PC-9 (cell line): ENCODE data around the gene DCAF6. TPM values are rescaled to one million over a fixed set of nuclear protein-coding genes. Genes with fewer than 3 reads are reported as not detected.

Experiments used
- BruUV-seq: library from RNA; stranded (reverse); fragments of 400-500 nt; replicated peaks from 2 replicates; lab custom pipeline; 2021; lab: Mats Ljungman, UMichigan
- CTCF ChIA-PET: fragments of 300-600 bp; sonication (Branson Sonifier 250); formaldehyde crosslinking; loops from one replicate; lab custom pipeline; 2022; ENCODE audit warnings: antibody characterized with exemption; lab: Charles Lee
- POLR2A ChIA-PET: fragments of 300-600 bp; sonication (Branson Sonifier 250); formaldehyde crosslinking; loops from one replicate; lab custom pipeline; 2022; ENCODE audit warnings: antibody characterized with exemption; ENCODE audit not compliant: unreplicated experiment; lab: Charles Lee
- DNase-seq, 2 experiments: peaks; one replicate each; pipeline versions ENCODE4 v3.0.0 to v3.0.0-alpha.2; 2015 to 2022; ENCODE audit warnings: mixed read lengths in 1 of 2
- H2AFZ ChIP-seq: fragments of 200-600 bp; sonication (generic); 2 replicates; pipeline ENCODE4 v1.8.1; 2017; ENCODE audit warnings: antibody characterized with exemption
- H3F3A ChIP-seq: fragments of 200-600 bp; sonication (generic); 2 replicates; pipeline ENCODE4 v1.8.1; 2017; ENCODE audit warnings: antibody characterized with exemption, mild to moderate bottlenecking, low read depth; ENCODE audit not compliant: insufficient read depth
- H3K27ac ChIP-seq: fragments of 200-600 bp; sonication (generic); 2 replicates; pipeline ENCODE4 v1.6.1; 2016; ENCODE audit warnings: mixed run types
- H3K27me3 ChIP-seq: fragments of 200-600 bp; sonication (generic); 2 replicates; pipeline ENCODE4 v1.6.1; 2016; ENCODE audit warnings: low read depth, mixed run types; ENCODE audit not compliant: insufficient read depth
- H3K36me3 ChIP-seq: fragments of 200-600 bp; sonication (generic); 2 replicates; pipeline ENCODE4 v1.6.1; 2016; ENCODE audit warnings: low read depth, mixed run types
- H3K4me1 ChIP-seq: fragments of 200-600 bp; sonication (generic); replicated peaks from 2 replicates; pipeline ENCODE4 v1.6.1; 2016; ENCODE audit warnings: mixed run types; ENCODE audit not compliant: insufficient read depth
- H3K4me2 ChIP-seq: fragments of 200-600 bp; sonication (generic); 2 replicates; pipeline ENCODE4 v1.6.1; 2017; ENCODE audit warnings: mixed run types
- H3K4me3 ChIP-seq: fragments of 200-600 bp; sonication (generic); 2 replicates; pipeline ENCODE4 v1.6.1; 2016; ENCODE audit warnings: mixed run types
- H3K79me2 ChIP-seq: fragments of 200-600 bp; sonication (generic); 2 replicates; pipeline ENCODE4 v1.6.1; 2017; ENCODE audit warnings: low read depth, mixed run types
- H3K9me2 ChIP-seq: fragments of 200-600 bp; sonication (generic); 2 replicates; pipeline ENCODE4 v1.8.1; 2017; ENCODE audit warnings: mild to moderate bottlenecking; ENCODE audit not compliant: insufficient read depth
- H3K9me3 ChIP-seq: fragments of 200-600 bp; sonication (generic); 2 replicates; pipeline ENCODE4 v1.8.1; 2016; ENCODE audit warnings: low read depth; ENCODE audit not compliant: insufficient read depth
- H4K20me1 ChIP-seq: fragments of 200-600 bp; sonication (generic); 2 replicates; pipeline ENCODE4 v1.8.1; 2017; ENCODE audit not compliant: insufficient read depth
- CTCF ChIP-seq: fragments of 200-600 bp; sonication (generic); conservative IDR thresholded peaks from 2 replicates; pipeline ENCODE4 v1.6.1; 2017; ENCODE audit warnings: mixed run types, antibody characterized with exemption, mild to moderate bottlenecking, moderate library complexity
- EZH2 ChIP-seq: fragments of 200-600 bp; sonication (generic); IDR thresholded peaks from 2 replicates; pipeline ENCODE4 v1.8.0; 2017; ENCODE audit warnings: antibody characterized with exemption, low read depth
- intact Hi-C: fragments of 100-400 bp; cut with micrococcal nuclease; formaldehyde crosslinking; loops from one replicate; pipeline ENCODE4 v1.10.0; 2022; ENCODE audit not compliant: unreplicated experiment
- total RNA-seq: library from RNA; stranded (reverse); gene quantifications from 2 replicates; pipeline ENCODE4 v1.2.3, GENCODE V29; 2021

Gene DCAF6
- total RNA-seq, 1 experiment from 2014 or later, result 77.4 TPM

- intact Hi-C loops, result no loop called here
- TF ChIP-seq EZH2 (no peak), CTCF (no peak)
- H3K27ac ChIP-seq, result no peak overlapping the region
- peaks cover 4% of the 10 kb centered on the region; the same call in 1 of the 2 replicates for H3K36me3 ChIP-seq
- peaks cover 7% of the 10 kb centered on the region; the same call in 1 of the 2 replicates for H3K9me3 ChIP-seq
- CTCF ChIA-PET, result no interaction called here
- no peaks in the 10 kb centered on the region for H3K4me1 ChIP-seq
- no peak overlapping the region for H2AFZ ChIP-seq
- no peak overlapping the region for H3K4me3 ChIP-seq
- H3K4me2 ChIP-seq, result no peak overlapping the region
- H3K9me2 ChIP-seq, result no peaks in the 10 kb centered on the region
- BruUV-seq, result no TSS peak
- H3K27me3 ChIP-seq, result no peaks in the 10 kb centered on the region
- POLR2A ChIA-PET, result no interaction called here
- H3F3A ChIP-seq, result no peaks in the 10 kb centered on the region
- DNase-seq, result no peak
- H4K20me1 ChIP-seq, result no peaks in the 10 kb centered on the region
- no peaks in the 10 kb centered on the region for H3K79me2 ChIP-seq
Observed at GRCh38 chr1:167912294-167912693, 24.2 kb upstream of the DCAF6 start.

DNA sequence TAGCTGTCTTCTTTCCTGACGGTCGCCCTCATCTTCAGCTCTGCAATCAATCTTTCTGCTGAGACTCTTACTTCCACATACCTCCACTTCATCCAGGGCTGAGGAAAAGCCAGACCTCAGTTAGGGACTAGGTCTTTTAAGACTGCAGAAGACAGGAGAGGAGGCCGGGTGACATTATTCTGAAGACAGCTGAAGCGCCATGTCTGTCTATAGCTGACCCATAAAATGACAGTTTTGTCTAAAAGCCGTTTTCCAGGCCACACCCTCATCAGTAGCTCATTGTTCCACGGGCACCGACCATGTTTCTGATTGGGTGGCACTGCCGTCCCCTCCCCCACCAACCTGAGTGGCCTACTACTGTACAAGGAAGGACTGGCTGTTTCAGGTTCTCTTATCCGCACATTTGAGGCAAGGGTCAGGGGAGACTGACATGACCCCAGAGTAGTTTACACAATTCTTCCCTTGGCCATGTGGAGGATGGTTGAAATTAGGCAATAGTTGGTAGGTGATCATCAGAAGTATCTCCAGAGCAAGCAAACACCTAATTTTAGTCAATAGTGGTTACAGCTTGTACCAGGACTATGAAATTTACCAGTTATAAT, 22.5 kb upstream of the DCAF6 start, which contains the start of gene ADCY10:
ADCY10 (minus strand) TSS at position 240 of the 602 bp plus-strand sequence. CDS start 8,994 bp downstream, outside the sequence.
- H3K27me3 ChIP-seq, result no peaks in the 10 kb centered on the region
- H3K79me2 ChIP-seq, result no peaks in the 10 kb centered on the region
- H3K9me3 ChIP-seq, result peaks cover 3% of the 10 kb centered on the region; the same call in 1 of the 2 replicates
- H2AFZ ChIP-seq, result no peak within 1 kb of the TSS
- no peak for DNase-seq
- H3K4me2 ChIP-seq, result no peak within 1 kb of the TSS
- H3K4me3 ChIP-seq, result no peak within 1 kb of the TSS
- intact Hi-C loops, result no loop called here
- peaks cover 4% of the 10 kb centered on the region; the same call in 1 of the 2 replicates for H3K36me3 ChIP-seq
- BruUV-seq, result no TSS peak
- ChIA-PET POLR2A (no interaction called here), CTCF (no interaction called here)
- no peaks in the 10 kb centered on the region for H3K4me1 ChIP-seq
- no peak for TF ChIP-seq CTCF
- no peak for TF ChIP-seq EZH2
- no peaks in the 10 kb centered on the region for H3F3A ChIP-seq
- no peaks in the 10 kb centered on the region for H4K20me1 ChIP-seq
- no peak within 1 kb of the TSS for H3K27ac ChIP-seq
- no peaks in the 10 kb centered on the region for H3K9me2 ChIP-seq

DNA sequence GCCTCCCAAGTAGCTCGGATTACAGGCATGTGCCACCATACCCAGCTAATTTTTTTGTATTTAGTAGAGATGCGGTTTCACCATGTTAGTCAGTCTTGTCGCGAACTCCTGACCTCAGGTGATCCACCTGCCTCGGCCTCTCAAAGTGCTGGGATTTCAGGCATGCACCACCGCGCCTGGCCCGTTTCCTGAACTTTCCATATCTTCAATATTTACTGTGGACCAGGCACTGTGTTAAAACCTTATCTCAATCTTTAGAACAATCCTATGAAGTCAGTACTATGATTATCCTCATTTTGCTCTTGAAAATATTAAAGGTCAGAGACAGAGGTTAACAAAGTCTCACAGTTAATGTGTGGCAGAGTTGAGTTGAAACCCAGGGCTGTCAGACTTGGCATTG, 20.9 kb upstream of the DCAF6 start:
- POLR2A ChIA-PET, result no interaction called here
- Histone ChIP-seq H3K9me2 (no peaks in the 10 kb centered on the region), H3K36me3 (peaks cover 4% of the 10 kb centered on the region; the same call in 1 of the 2 replicates), H3K4me1 (no peaks in the 10 kb centered on the region), H3K27ac (no peak overlapping the region), H3K27me3 (no peaks in the 10 kb centered on the region), H3K9me3 (no peaks in the 10 kb centered on the region), H3K4me2 (no peak overlapping the region), H3K79me2 (no peaks in the 10 kb centered on the region), H4K20me1 (no peaks in the 10 kb centered on the region), H2AFZ (no peak overlapping the region; the same call in 1 of the 2 replicates), H3F3A (no peaks in the 10 kb centered on the region), H3K4me3 (no peak overlapping the region)
- CTCF ChIA-PET, result no interaction called here
- intact Hi-C loops, result no loop called here
- no peak for DNase-seq
- TF ChIP-seq CTCF, result no peak
- no peak for TF ChIP-seq EZH2
- BruUV-seq, result no TSS peak
